Ishikawa (cell line): Measurements from ENCODE around the gene AFDN.

Source experiments
- CEBPB ChIP-seq: IDR thresholded peaks from 2 replicates; pipeline ENCODE4 v1.6.1; 2012
- CREB1 ChIP-seq: IDR thresholded peaks from 2 replicates; pipeline ENCODE4 v1.6.1; 2012; ENCODE audit warnings: low read depth
- EGR1 ChIP-seq: IDR thresholded peaks from 2 replicates; pipeline ENCODE4 v1.6.1; 2012
- EP300 ChIP-seq: IDR thresholded peaks from 2 replicates; pipeline ENCODE4 v1.6.1; 2012; ENCODE audit warnings: borderline replicate concordance
- FOXM1 ChIP-seq: IDR thresholded peaks from 2 replicates; pipeline ENCODE4 v1.6.1; 2012; ENCODE audit warnings: low read depth, borderline replicate concordance
- NFIC ChIP-seq: IDR thresholded peaks from 2 replicates; pipeline ENCODE4 v1.6.1; 2012
- RAD21 ChIP-seq: IDR thresholded peaks from 2 replicates; pipeline ENCODE4 v1.6.1; 2012; ENCODE audit warnings: low read depth
- TAF1 ChIP-seq: IDR thresholded peaks from 2 replicates; pipeline ENCODE4 v1.6.1; 2012; ENCODE audit warnings: low read depth, mild to moderate bottlenecking
- TCF12 ChIP-seq: IDR thresholded peaks from 2 replicates; pipeline ENCODE4 v1.6.1; 2012; ENCODE audit warnings: low read depth
- TEAD4 ChIP-seq: IDR thresholded peaks from 2 replicates; pipeline ENCODE4 v1.6.1; 2012
- YY1 ChIP-seq: IDR thresholded peaks from 2 replicates; pipeline ENCODE4 v1.6.1; 2012; ENCODE audit warnings: low read depth
- ZBTB7A ChIP-seq: IDR thresholded peaks from 2 replicates; pipeline ENCODE4 v1.6.1; 2012; ENCODE audit warnings: low read depth
- TF ChIP-seq, protein P1 (sequence below): IDR thresholded peaks from 2 replicates; pipeline ENCODE4 v1.6.1; 2012
- TF ChIP-seq, protein P2 (sequence below): IDR thresholded peaks from 2 replicates; pipeline ENCODE4 v1.6.1; 2012
- TF ChIP-seq, protein P3 (sequence below): IDR thresholded peaks from 2 replicates; pipeline ENCODE4 v1.6.1; 2012; ENCODE audit warnings: low read depth, mild to moderate bottlenecking

AFDN gene

GRCh38 chr6:168005796-168006195 lies 179.1 kb downstream of the AFDN start:
- TF ChIP-seq CEBPB (no peak), FOXM1 (no peak), RAD21 (no peak), YY1 (no peak), CREB1 (no peak), EP300 (no peak), TCF12 (no peak), EGR1 (no peak), ZBTB7A (no peak), NFIC (no peak), TEAD4 (no peak), TAF1 (no peak)
- TF ChIP-seq, protein P1, sequence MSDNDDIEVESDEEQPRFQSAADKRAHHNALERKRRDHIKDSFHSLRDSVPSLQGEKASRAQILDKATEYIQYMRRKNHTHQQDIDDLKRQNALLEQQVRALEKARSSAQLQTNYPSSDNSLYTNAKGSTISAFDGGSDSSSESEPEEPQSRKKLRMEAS, result no peak
- TF ChIP-seq, protein P2, sequence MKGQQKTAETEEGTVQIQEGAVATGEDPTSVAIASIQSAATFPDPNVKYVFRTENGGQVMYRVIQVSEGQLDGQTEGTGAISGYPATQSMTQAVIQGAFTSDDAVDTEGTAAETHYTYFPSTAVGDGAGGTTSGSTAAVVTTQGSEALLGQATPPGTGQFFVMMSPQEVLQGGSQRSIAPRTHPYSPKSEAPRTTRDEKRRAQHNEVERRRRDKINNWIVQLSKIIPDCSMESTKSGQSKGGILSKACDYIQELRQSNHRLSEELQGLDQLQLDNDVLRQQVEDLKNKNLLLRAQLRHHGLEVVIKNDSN, result no peak
- TF ChIP-seq, protein P3, sequence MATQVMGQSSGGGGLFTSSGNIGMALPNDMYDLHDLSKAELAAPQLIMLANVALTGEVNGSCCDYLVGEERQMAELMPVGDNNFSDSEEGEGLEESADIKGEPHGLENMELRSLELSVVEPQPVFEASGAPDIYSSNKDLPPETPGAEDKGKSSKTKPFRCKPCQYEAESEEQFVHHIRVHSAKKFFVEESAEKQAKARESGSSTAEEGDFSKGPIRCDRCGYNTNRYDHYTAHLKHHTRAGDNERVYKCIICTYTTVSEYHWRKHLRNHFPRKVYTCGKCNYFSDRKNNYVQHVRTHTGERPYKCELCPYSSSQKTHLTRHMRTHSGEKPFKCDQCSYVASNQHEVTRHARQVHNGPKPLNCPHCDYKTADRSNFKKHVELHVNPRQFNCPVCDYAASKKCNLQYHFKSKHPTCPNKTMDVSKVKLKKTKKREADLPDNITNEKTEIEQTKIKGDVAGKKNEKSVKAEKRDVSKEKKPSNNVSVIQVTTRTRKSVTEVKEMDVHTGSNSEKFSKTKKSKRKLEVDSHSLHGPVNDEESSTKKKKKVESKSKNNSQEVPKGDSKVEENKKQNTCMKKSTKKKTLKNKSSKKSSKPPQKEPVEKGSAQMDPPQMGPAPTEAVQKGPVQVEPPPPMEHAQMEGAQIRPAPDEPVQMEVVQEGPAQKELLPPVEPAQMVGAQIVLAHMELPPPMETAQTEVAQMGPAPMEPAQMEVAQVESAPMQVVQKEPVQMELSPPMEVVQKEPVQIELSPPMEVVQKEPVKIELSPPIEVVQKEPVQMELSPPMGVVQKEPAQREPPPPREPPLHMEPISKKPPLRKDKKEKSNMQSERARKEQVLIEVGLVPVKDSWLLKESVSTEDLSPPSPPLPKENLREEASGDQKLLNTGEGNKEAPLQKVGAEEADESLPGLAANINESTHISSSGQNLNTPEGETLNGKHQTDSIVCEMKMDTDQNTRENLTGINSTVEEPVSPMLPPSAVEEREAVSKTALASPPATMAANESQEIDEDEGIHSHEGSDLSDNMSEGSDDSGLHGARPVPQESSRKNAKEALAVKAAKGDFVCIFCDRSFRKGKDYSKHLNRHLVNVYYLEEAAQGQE, result no peak

- TF ChIP-seq TCF12 (no peak), CEBPB (peak; percentile 65; the same call in 1 of the 2 replicates), TEAD4 (peak; percentile 14; the same call in 1 of the 2 replicates), TAF1 (no peak)
Measured at GRCh38 chr6:168007592-168008338, 181.1 kb downstream of the AFDN start.

- TF ChIP-seq EP300, result no peak
- TF ChIP-seq TAF1, result no peak
- TF ChIP-seq RAD21, result no peak
Measured at GRCh38 chr6:168009331-168009730, 182.6 kb downstream of the AFDN start.

DNA sequence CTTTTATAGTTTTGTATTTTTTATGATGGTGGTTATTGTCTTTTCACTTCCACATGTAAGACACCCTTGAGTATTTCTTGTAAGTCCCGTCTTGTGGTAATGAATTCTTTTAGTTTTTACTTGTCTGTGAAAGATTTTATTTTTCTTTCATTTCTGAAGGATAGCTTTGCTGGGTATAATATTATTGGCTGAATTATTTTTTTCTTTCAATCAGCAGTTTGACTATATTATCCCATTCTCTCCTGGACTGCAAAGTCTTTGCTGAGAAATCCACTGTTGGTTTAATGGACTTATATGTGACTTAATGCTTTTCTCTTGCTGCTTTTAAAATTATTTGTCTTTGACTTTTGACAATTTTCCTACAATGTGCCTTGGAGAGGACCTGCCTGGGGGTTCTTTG lies 184.6 kb downstream of the AFDN start:
- TF ChIP-seq CREB1, result no peak
- no peak for TF ChIP-seq ZBTB7A
- no peak for TF ChIP-seq YY1
- no peak for TF ChIP-seq TCF12
- no peak for TF ChIP-seq TAF1
- TF ChIP-seq TEAD4, result no peak
- no peak for TF ChIP-seq EGR1
- no peak for TF ChIP-seq EP300
- no peak for TF ChIP-seq RAD21
- TF ChIP-seq NFIC, result no peak
- TF ChIP-seq, protein P2, result no peak
- TF ChIP-seq, protein P1, result no peak
- no peak for TF ChIP-seq CEBPB
- TF ChIP-seq, protein P3, result no peak
- no peak for TF ChIP-seq FOXM1

GRCh38 chr6:168012431-168013249 lies 185.9 kb downstream of the AFDN start:
- TF ChIP-seq TCF12 (no peak), NFIC (no peak), CEBPB (no peak), ZBTB7A (no peak), FOXM1 (no peak), RAD21 (no peak), EGR1 (no peak), EP300 (no peak), YY1 (no peak), CREB1 (no peak), TAF1 (no peak)
- TF ChIP-seq, protein P3, result no peak
- TF ChIP-seq, protein P2, result no peak
